Progenitor cell of endocrine pancreas (in vitro differentiated cells): ENCODE data around the gene NFAT5. TPM values are rescaled to one million over a fixed set of nuclear protein-coding genes. Genes with fewer than 3 reads are reported as not detected.
A peak's percentile ranks its signal among the peaks of the same experiment; 100 is the strongest.

Experiments
- DNase-seq: peaks from one replicate; pipeline ENCODE4 v3.0.0; 2021; ENCODE audit warnings: low spot score; ENCODE audit not compliant: unreplicated experiment
- H3K27ac Mint-ChIP-seq: 2 replicates; pipeline ENCODE4 v1.8.0; 2021; ENCODE audit warnings: mild to moderate bottlenecking, moderate library complexity, mixed read lengths
- H3K27me3 Mint-ChIP-seq: 2 replicates; pipeline ENCODE4 v1.8.0; 2021; ENCODE audit warnings: mixed read lengths
- H3K36me3 Mint-ChIP-seq: 2 replicates; pipeline ENCODE4 v1.8.0; 2022; ENCODE audit warnings: mixed read lengths; ENCODE audit not compliant: insufficient read depth
- H3K4me1 Mint-ChIP-seq: 2 replicates; pipeline ENCODE4 v1.8.0; 2021; ENCODE audit warnings: low read depth, mixed read lengths
- H3K4me3 Mint-ChIP-seq: 2 replicates; pipeline ENCODE4 v1.8.0; 2021; ENCODE audit warnings: low read depth, mild to moderate bottlenecking, moderate library complexity, mixed read lengths
- H3K9me3 Mint-ChIP-seq: 2 replicates; pipeline ENCODE4 v1.8.0; 2021; ENCODE audit warnings: low read depth, mixed read lengths
- CTCF ChIP-seq: fragments of 200-600 bp; sonication (generic); IDR thresholded peaks from one replicate; pipeline ENCODE4 v1.5.0; 2021; ENCODE audit warnings: antibody characterized with exemption, mild to moderate bottlenecking; ENCODE audit not compliant: unreplicated experiment
- total RNA-seq: library from RNA; stranded (reverse); gene quantifications from 2 replicates; pipeline ENCODE4 v1.2.1, GENCODE V29; 2021

NFAT5 gene
- total RNA-seq, 1 donor from 2014 or later, result 41.2 TPM

DNA sequence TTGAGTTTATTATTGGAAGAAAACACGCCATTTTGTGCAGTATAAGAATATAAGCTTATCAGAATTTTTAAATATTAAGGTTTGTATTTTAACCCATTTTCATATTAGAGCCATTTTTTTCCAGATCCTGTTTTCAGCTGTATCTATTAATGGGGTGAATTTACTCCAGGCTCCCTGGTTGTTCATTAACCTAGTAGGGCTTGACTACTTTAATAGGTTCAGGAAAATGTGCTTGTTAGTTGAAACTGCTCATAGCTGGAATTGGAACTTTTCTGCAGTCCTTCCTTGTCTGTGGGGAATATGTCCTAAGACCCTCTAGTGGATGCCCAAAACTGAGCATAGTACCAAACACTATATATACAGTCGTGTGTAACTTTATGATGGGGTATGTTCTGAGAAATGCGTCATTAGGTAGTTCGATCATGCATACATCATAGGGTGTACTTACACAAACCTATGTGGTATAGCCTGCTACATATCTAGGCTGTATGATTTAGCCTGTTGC lies 28.0 kb downstream of the NFAT5 start:
- Mint-ChIP-seq H3K4me1 (peaks cover 17% of the 10 kb centered on the region), H3K36me3 (peaks cover 4% of the 10 kb centered on the region), H3K9me3 (no peaks in the 10 kb centered on the region), H3K4me3 (no peak overlapping the region), H3K27me3 (no peaks in the 10 kb centered on the region), H3K27ac (no peak overlapping the region)
- no peak for DNase-seq
- TF ChIP-seq CTCF, result no peak

GRCh38 chr16:69595127-69596036 lies 29.6 kb downstream of the NFAT5 start:
- DNase-seq, result no peak
- Mint-ChIP-seq H3K27me3 (no peaks in the 10 kb centered on the region), H3K36me3 (peaks cover 2% of the 10 kb centered on the region), H3K4me1 (peaks cover 14% of the 10 kb centered on the region), H3K27ac (no peak overlapping the region), H3K9me3 (no peaks in the 10 kb centered on the region), H3K4me3 (no peak overlapping the region)
- no peak for TF ChIP-seq CTCF

DNA sequence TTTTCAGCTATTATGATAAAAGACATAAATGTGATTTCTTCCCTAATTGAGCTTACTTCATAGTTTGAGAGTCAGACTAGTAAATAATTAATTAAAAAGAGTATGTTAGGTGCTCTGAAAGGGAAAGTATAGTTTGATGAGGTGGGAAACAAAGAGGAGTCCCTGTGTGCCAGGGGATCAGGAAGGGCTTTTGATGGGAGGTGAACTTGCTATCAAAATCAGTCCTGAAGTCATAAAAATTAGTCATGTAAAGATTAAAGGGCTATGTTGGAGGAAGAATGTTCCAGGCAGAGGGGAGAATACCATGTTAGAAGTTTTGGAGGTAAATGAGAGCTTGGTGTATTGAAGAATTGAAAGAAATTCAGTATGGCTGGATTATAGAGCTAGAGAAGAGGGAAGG lies 31.0 kb downstream of the NFAT5 start:
- no peak overlapping the region for H3K27ac Mint-ChIP-seq
- TF ChIP-seq CTCF, result no peak

DNA sequence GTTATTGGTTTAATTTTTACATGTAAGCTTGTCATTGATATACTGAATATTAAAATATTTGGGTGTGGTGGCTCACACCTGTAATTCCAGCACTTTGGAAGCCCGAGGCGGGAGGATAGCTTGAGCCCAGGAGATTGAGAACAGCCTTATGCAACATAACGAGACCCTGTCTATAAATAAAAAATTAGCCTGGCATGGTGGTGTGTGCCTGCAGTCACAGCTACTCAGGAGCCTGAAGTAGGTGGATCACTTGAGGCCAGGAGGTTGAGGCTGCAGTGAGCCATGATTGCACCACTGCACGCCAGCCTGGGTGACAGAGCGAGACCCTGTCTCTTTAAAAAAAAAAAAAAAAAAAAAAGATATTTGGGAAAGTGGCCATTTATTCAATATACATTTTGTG lies 32.3 kb downstream of the NFAT5 start:
- no peak overlapping the region for H3K27ac Mint-ChIP-seq
- H3K4me3 Mint-ChIP-seq, result no peak overlapping the region
- no peak for TF ChIP-seq CTCF

More for the DNA sequence above, 31.0 kb downstream of the NFAT5 start:
- H3K4me1 Mint-ChIP-seq, result peaks cover 14% of the 10 kb centered on the region
- H3K27me3 Mint-ChIP-seq, result no peaks in the 10 kb centered on the region
- no peaks in the 10 kb centered on the region for H3K9me3 Mint-ChIP-seq
- peaks cover 2% of the 10 kb centered on the region for H3K36me3 Mint-ChIP-seq
- H3K4me3 Mint-ChIP-seq, result no peak overlapping the region
- DNase-seq, result no peak

DNA sequence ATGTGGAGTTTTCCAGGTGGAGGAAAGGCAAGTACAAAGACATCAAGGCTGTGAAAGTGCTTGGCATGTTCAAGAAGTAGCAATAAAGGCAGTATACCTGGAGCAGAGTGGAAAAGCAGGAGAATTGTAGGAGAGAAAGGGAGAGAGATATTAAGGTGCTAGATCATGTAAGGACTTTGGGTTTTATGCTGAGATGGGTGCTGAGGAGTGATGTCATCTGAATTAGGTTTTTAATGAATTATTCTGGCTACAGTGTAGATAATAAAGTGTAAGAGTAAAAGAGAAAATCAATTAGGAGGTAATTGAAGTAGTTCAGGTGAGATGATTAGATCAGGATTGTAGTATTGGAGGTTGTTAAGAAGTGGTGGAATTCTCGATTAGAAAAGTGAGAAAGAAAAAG lies 34.0 kb downstream of the NFAT5 start:
- no peak for TF ChIP-seq CTCF
- Mint-ChIP-seq H3K27me3 (no peaks in the 10 kb centered on the region), H3K4me3 (no peak overlapping the region), H3K27ac (peak overlapping the region; percentile 51), H3K4me1 (peaks cover 6% of the 10 kb centered on the region), H3K9me3 (no peaks in the 10 kb centered on the region), H3K36me3 (peaks cover 7% of the 10 kb centered on the region)
- no peak for DNase-seq

More for the DNA sequence above, 32.3 kb downstream of the NFAT5 start:
- no peak for DNase-seq
- peaks cover 14% of the 10 kb centered on the region for H3K4me1 Mint-ChIP-seq
- no peaks in the 10 kb centered on the region for H3K27me3 Mint-ChIP-seq
- H3K36me3 Mint-ChIP-seq, result peaks cover 2% of the 10 kb centered on the region
- no peaks in the 10 kb centered on the region for H3K9me3 Mint-ChIP-seq
